Activated naive CD4-positive, alpha-beta T cell treated with anti-CD3 and anti-CD28 coated beads for 36 hours (primary cell): ENCODE results near the gene ST6GALNAC4. TPM values are rescaled to one million over a fixed set of nuclear protein-coding genes. Genes with fewer than 3 reads are reported as not detected.

Source experiments
- CTCF ChIA-PET: fragments of 350-600 bp; sonication (Branson Sonifier 250); formaldehyde crosslinking; loops from one replicate; lab custom pipeline; 2021; ENCODE audit warnings: antibody characterized with exemption; lab: Charles Lee
- DNase-seq: peaks from one replicate; pipeline ENCODE4 v3.0.0-alpha.2; 2020
- H3K27ac Mint-ChIP-seq: one replicate; pipeline ENCODE4 v1.8.0; 2021; ENCODE audit warnings: mild to moderate bottlenecking, mixed read lengths
- H3K27me3 Mint-ChIP-seq: one replicate; pipeline ENCODE4 v1.8.0; 2021; ENCODE audit warnings: low read depth, mixed read lengths
- H3K36me3 Mint-ChIP-seq: one replicate; pipeline ENCODE4 v1.8.0; 2021; ENCODE audit warnings: low read depth, mixed read lengths
- H3K4me1 Mint-ChIP-seq: one replicate; pipeline ENCODE4 v1.8.0; 2021; ENCODE audit warnings: low read depth, mixed read lengths
- H3K4me3 Mint-ChIP-seq: one replicate; pipeline ENCODE4 v1.8.0; 2021; ENCODE audit warnings: mild to moderate bottlenecking, moderate library complexity, mixed read lengths
- H3K9me3 Mint-ChIP-seq: one replicate; pipeline ENCODE4 v1.8.0; 2021; ENCODE audit warnings: mixed read lengths
- intact Hi-C: fragments of 100-400 bp; cut with micrococcal nuclease; formaldehyde crosslinking; loops from one replicate; pipeline ENCODE4 v1.15.1; 2023
- total RNA-seq, 2 experiments: library from RNA; stranded (reverse); gene quantifications; one replicate each; pipeline ENCODE4 v1.2.3, GENCODE V29; 2021

Gene ST6GALNAC4
- total RNA-seq, 2 experiments from 2014 or later = 22.3 to 24.6 TPM

DNA sequence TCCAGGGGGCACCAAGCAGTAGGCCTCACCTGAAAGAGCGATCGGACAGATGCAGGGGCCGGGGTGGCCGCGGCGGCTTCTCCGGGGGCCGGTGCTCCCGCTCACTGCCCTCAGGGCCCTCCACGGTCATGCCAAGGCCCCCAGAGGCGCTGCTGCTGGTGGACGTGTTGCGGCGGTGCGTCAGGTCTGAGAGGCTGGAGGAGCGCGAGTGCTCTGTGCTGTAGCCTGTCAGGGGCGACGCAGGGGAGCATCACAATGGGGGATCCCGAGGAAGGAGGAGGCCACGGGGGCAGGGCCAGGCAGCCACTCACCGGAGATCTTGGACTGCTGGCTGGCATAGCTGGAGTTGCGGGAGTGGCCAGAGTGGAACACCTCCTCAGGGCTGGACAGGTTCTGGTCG lies 28.5 kb upstream of the ST6GALNAC4 start:
- Mint-ChIP-seq H3K27me3 (no peaks in the 10 kb centered on the region), H3K36me3 (peaks cover 26% of the 10 kb centered on the region), H3K27ac (peak overlapping the region; percentile 46), H3K9me3 (no peaks in the 10 kb centered on the region), H3K4me1 (peaks cover 48% of the 10 kb centered on the region), H3K4me3 (no peak overlapping the region)
- DNase-seq = no peak
- intact Hi-C loops = no loop called here
- CTCF ChIA-PET = interaction anchor here (1.0 to 9.4 kb wide), 4 partner anchors 12 to 173 kb away, joined by 5 to 212 read pairs (median 98); partner anchors contain the start of gene EEIG1

DNA sequence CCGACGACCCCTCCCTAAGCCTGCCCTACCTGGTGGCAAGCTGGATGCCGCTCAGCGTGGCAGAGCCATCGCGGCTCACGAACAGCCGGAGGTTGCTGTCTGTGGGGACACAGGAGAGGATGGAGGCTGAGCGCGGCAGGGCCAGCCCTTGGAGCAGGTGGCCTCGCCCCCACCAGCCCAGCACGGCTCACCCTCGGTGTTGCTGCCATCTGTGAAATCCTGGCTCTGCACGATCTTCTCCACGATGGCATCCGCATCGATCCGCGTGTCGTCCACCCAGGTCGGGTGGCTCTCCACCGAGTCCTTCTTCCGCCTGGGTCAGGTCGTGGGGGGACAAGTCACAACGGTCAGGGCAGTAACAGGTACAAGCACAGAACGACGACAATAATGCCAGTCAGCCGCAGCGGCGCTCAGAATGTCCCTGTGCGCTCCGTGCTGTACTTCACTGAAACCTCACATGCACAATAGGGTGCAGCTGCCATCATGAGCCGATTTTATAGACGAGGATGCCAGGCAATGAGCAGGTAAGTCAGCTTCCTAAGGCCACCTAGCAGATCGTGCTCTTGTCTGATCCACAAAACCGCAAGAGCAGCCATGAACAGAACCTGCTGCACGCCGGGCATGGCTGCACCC lies 27.9 kb upstream of the ST6GALNAC4 start:
- Mint-ChIP-seq H3K4me3 (no peak overlapping the region), H3K36me3 (peaks cover 28% of the 10 kb centered on the region), H3K27me3 (no peaks in the 10 kb centered on the region), H3K9me3 (no peaks in the 10 kb centered on the region), H3K27ac (peak overlapping the region; percentile 46), H3K4me1 (peaks cover 43% of the 10 kb centered on the region)
- DNase-seq = no peak
- intact Hi-C loops = loop anchor here (5.0 kb wide), 1 partner anchor 33 kb away; no protein-coding TSS in a partner anchor
- CTCF ChIA-PET = interaction anchor here (0.6 to 9.4 kb wide), 19 partner anchors 12 to 246 kb away, joined by 3 to 212 read pairs (median 5); partner anchors contain the start of genes EEIG1 and NAIF1

DNA sequence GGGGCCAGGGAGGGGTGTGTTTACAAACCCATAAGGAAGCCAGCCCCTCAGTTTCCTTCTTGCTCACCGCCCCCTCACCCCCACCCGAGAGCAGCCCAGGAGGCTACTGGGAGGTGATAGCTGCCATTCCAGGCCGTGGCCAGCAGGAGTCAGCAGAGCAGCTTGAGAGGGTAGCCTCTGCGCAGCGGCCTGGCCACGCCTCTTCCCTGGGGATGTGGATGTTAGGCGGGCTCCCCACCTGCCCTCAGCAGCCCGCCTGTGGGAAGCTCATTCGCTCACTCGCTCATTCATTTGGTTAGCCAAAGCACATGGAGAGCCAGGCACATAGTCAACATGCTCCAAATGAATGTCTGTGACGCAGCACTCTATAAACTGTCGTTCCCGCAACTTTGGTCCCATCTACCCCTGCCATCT lies 26.9 kb upstream of the ST6GALNAC4 start:
- Mint-ChIP-seq H3K4me1 (peaks cover 37% of the 10 kb centered on the region), H3K27me3 (no peaks in the 10 kb centered on the region), H3K4me3 (no peak overlapping the region), H3K9me3 (no peaks in the 10 kb centered on the region), H3K27ac (peak overlapping the region; percentile 82), H3K36me3 (peaks cover 27% of the 10 kb centered on the region)
- intact Hi-C loops = loop anchor here (1.0 to 5.0 kb wide), 5 partner anchors 12 to 174 kb away; no protein-coding TSS in a partner anchor
- CTCF ChIA-PET = interaction anchor here (0.6 to 9.4 kb wide), 27 partner anchors 8 to 247 kb away, joined by 3 to 212 read pairs (median 5); partner anchors contain the start of genes EEIG1, NAIF1 and PIP5KL1
- DNase-seq = peak; percentile 89

DNA sequence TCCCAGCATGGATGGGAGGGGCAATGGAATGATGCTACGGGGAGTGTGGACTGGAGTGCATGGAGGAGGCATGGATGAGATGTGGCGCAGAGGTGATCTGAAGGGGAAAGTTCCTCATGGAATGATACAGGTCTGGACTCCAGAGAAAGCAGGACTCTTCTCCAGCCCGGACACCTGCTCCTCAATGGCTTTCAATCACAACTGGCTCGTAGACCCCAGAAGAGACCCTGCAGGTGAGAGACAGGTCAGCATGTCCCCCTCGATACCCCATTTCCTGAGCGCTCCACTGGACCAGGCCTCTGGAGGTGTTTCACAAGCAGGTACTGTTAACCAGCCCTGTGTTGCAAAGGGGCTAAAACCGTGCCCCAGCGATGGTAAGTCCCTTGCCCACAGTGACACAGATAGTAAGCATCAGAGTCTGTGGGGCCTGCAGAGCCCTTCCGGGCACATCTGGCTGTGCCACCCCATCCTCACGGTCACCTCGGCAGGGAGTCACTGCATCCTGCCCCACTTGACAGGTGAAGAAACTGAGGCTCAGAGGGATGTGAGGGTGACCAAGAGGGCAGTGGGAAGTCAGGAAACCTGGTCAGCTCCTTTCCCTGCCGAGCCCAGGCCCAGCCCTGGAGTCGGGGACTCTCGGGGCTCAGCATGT lies 26.3 kb upstream of the ST6GALNAC4 start:
- peaks cover 25% of the 10 kb centered on the region for H3K36me3 Mint-ChIP-seq
- H3K4me1 Mint-ChIP-seq = peaks cover 38% of the 10 kb centered on the region
- H3K9me3 Mint-ChIP-seq = no peaks in the 10 kb centered on the region
- peak; percentile 5 for DNase-seq
- H3K27me3 Mint-ChIP-seq = no peaks in the 10 kb centered on the region
- H3K27ac Mint-ChIP-seq = peak overlapping the region; percentile 59
- CTCF ChIA-PET = interaction anchor here (0.6 to 9.4 kb wide), 29 partner anchors 9 to 208 kb away, joined by 3 to 212 read pairs (median 5); partner anchors contain the start of genes EEIG1, PIP5KL1 and TOR2A
- intact Hi-C loops = loop anchor here (1.0 to 5.0 kb wide), 5 partner anchors 12 to 174 kb away; no protein-coding TSS in a partner anchor
- no peak overlapping the region for H3K4me3 Mint-ChIP-seq

DNA sequence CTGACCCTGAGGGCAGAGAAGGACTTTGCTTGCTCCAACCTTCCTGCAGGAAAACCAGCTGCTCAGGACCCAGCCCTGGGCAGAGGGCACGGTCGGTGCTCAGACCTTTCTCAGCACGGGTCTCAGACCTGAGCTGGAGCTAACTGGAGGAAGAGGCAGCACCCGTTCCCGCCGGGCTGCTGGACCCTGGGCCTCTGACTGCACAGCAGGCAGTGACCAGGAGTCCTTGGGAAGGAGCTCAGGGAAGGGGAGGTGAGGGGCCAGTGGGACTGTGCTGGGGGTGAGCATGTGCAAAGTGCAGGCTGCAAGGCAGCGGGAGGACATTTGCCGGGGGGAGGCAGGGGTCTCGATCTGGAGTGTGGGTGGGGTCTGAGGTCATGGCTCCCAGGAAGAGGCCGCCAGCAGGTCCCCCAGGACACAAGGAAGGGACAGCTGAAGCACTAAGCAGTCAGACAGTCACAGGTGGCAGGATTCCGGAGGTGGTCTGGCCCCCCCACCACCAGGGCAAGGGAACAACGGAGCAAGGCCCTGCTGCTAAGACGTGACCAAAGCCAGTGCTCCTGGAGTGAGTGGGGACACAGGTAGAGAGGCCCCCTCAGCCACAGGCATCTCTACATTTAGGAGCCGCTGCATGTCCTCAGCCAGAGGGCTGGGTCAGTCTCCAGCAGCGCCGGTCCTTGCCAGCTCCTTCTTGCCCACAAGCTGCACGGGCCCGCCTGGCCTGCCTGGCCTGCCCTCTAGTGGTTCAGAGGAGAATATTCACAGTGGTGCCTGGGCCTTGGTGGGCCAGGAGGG lies 25.6 kb upstream of the ST6GALNAC4 start:
- H3K9me3 Mint-ChIP-seq = no peaks in the 10 kb centered on the region
- H3K27me3 Mint-ChIP-seq = no peaks in the 10 kb centered on the region
- peak overlapping the region; percentile 59 for H3K27ac Mint-ChIP-seq
- H3K4me3 Mint-ChIP-seq = no peak overlapping the region
- peak; percentile 52 for DNase-seq
- intact Hi-C loops = loop anchor here (1.0 to 5.0 kb wide), 5 partner anchors 13 to 175 kb away; no protein-coding TSS in a partner anchor
- peaks cover 29% of the 10 kb centered on the region for H3K36me3 Mint-ChIP-seq
- CTCF ChIA-PET = interaction anchor here (0.6 to 9.4 kb wide), 25 partner anchors 9 to 208 kb away, joined by 3 to 212 read pairs (median 4); partner anchors contain the start of genes EEIG1, PIP5KL1 and TOR2A
- peaks cover 38% of the 10 kb centered on the region for H3K4me1 Mint-ChIP-seq

DNA sequence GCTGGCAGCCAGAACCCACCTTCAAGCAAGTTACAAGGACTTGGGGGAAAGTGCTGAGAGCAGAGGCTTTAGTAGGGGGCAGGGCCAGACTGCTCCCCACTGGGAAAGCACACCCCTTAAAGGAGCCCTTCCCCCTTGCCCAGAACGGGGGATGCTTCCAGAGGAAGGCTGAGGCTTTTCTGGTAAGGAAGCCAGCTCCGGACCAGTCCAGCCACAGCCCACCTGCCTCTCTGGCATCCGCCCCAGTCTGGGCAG lies 25.0 kb upstream of the ST6GALNAC4 start:
- Mint-ChIP-seq H3K9me3 (no peaks in the 10 kb centered on the region), H3K27me3 (no peaks in the 10 kb centered on the region), H3K27ac (no peak overlapping the region), H3K36me3 (peaks cover 31% of the 10 kb centered on the region), H3K4me1 (peaks cover 37% of the 10 kb centered on the region), H3K4me3 (no peak overlapping the region)
- intact Hi-C loops = loop anchor here (5.0 kb wide), 1 partner anchor 35 kb away; no protein-coding TSS in a partner anchor
- DNase-seq = no peak
- CTCF ChIA-PET = interaction anchor here (0.8 to 9.4 kb wide), 19 partner anchors 9 to 162 kb away, joined by 3 to 212 read pairs (median 5); partner anchors contain the start of genes EEIG1 and PIP5KL1

DNA sequence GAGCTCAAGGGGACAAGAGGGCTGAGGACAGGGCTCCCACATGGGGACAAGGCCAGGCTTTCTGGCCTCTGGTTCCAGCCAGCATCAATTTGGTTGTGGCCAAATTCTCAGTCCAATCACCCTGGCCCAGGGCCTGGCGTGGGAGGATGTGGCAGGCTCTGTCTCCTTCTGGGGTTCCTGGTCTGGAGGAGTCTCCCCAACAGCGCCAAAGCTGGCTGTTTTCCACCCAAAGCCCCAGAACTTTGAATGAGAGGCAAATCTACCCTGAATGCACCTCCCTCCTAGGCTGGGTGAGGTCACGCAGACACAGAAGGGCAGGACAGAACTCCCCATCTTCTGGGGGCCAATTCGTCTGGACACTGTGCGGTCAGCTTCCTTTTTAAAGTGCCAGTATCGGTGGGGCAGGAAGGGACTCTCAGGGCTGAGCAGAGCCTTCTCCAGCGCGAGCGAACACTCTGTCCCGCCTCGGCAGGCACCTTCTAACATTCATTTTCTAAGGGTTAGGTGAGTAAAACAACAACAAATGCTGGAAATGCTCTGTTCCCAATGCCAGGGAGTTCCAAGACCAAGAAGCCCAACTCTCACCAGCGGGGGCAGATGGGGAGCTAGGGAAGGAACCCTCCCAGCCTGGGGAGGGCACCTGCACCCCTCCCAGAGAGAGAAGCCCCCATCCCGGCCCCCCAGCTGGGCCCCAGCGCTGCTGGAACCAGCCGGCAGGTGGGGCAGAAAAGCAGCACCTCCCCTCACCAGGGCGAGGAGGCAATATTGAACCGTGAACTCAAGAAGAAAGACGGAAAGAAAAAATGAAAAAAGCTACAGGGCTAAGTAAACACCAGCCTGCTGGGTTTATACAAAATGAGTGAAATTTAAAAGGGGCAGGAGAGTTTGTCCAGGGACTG lies 24.5 kb upstream of the ST6GALNAC4 start:
- DNase-seq = no peak
- peaks cover 40% of the 10 kb centered on the region for H3K4me1 Mint-ChIP-seq
- H3K27ac Mint-ChIP-seq = no peak overlapping the region
- H3K4me3 Mint-ChIP-seq = no peak overlapping the region
- intact Hi-C loops = loop anchor here (5.0 kb wide), 1 partner anchor 36 kb away; no protein-coding TSS in a partner anchor
- H3K27me3 Mint-ChIP-seq = no peaks in the 10 kb centered on the region
- no peaks in the 10 kb centered on the region for H3K9me3 Mint-ChIP-seq
- peaks cover 35% of the 10 kb centered on the region for H3K36me3 Mint-ChIP-seq
- CTCF ChIA-PET = interaction anchor here (0.8 to 9.4 kb wide), 19 partner anchors 8 to 162 kb away, joined by 3 to 212 read pairs (median 5); partner anchors contain the start of genes EEIG1 and PIP5KL1

DNA sequence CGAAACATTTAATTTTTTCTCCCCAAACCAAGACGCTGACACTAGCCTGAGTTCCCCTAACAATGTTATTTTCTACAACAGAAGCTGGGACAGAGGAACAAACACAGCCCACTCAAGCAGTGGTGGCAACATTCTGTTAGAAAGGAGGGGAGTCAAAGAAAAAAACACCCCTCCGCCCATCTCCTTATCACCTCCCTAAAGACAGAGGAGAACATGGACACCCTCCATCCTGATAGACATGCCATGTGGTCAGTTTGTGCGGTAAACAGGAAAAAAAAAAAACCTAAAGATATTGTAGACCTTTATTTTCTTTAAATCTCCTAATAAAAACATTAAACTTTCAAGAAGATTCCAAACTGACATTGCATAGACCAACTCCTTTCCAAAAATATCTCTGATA lies 23.8 kb upstream of the ST6GALNAC4 start:
- no peak for DNase-seq
- intact Hi-C loops = loop anchor here (5.0 kb wide), 1 partner anchor 37 kb away; no protein-coding TSS in a partner anchor
- Mint-ChIP-seq H3K4me3 (no peak overlapping the region), H3K9me3 (no peaks in the 10 kb centered on the region), H3K36me3 (peaks cover 38% of the 10 kb centered on the region), H3K27me3 (no peaks in the 10 kb centered on the region), H3K4me1 (peaks cover 47% of the 10 kb centered on the region), H3K27ac (peak overlapping the region; percentile 26)
- CTCF ChIA-PET = interaction anchor here (1.0 to 9.4 kb wide), 5 partner anchors 10 to 99 kb away, joined by 3 to 212 read pairs (median 75); partner anchors contain the start of genes EEIG1 and PIP5KL1

DNA sequence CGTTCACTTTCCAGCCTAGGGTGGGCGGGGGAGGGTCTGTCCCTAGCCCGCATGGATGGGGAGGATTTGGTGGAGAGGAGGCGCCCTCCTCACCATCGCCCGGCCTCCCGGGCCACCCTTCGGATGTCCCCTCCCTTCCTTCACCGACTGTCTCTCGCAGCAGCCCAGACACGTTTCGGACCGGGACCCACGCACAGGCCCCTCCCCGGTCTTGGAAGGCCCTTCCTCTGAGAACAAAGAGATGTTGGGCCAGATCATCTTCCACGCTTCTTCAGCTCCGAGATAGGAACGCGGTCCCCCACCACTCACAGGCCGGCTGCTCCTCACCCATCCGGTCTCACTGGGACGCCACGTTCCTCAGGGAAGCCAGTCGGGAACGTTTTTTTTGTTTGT lies 21.5 kb upstream of the ST6GALNAC4 start:
- no peak for DNase-seq
- Mint-ChIP-seq H3K27ac (peak overlapping the region; percentile 79), H3K4me3 (peak overlapping the region; percentile 47), H3K9me3 (no peaks in the 10 kb centered on the region), H3K36me3 (peaks cover 41% of the 10 kb centered on the region), H3K27me3 (no peaks in the 10 kb centered on the region), H3K4me1 (peaks cover 45% of the 10 kb centered on the region)
- CTCF ChIA-PET = interaction anchor here (0.9 to 9.4 kb wide), 4 partner anchors 14 to 95 kb away, joined by 3 to 212 read pairs (median 98); partner anchors contain the start of gene EEIG1
- intact Hi-C loops = no loop called here

DNA sequence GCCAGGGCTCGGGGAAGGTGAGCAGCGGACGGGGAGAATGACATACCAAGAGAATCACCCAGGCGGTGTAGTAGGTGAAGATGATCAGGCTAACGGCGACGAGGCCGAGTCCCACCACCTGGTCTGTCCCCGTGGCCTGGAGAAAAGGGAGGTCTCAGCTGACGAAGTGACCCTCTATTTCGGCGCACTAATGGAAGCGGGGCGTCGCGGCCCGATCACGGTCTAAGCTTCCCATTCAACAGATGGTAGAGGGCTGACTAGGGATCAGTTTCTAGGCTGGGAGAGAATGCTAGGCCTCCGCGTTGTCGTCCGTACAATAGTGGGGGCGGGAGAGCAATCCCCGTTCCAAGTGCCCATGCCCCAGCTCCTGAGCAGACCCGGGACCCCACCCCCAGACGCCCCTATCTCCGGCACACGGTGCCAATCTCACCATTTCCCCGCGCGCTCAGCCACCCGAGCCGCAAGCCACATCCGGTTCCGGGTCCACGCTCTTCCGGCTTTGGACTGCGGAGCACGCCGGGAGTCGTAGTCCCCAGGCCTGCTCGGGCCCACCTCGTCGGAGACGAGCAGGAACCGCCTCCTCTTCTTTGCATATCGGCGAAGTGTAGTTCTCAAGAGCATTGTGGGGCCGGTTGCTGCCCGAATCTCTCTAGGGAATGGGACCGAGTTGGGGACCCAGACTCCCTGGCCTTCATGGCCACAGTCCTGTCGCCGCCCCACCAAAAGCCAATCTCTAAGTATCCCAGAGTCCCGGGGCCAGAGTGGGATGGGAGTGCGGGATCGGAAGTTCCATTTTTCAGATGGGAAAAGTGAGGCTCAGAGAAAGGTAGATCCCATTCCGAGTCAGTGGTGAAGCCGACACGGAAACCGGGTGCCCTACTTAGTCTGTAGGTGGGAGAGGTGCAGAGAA lies 20.8 kb upstream of the ST6GALNAC4 start, which contains the start of gene DPM2:
Gene DPM2 (minus strand): TSS at position 467 of the 910 bp plus-strand sequence. CDS start 34 bp downstream, at position 433.
- Mint-ChIP-seq H3K27ac (peak within 1 kb of the TSS; percentile 96), H3K4me3 (peak within 1 kb of the TSS; percentile 100), H3K27me3 (no peaks in the 10 kb centered on the region), H3K4me1 (peaks cover 43% of the 10 kb centered on the region), H3K36me3 (peaks cover 41% of the 10 kb centered on the region), H3K9me3 (no peaks in the 10 kb centered on the region)
- DNase-seq = peak; percentile 87
- CTCF ChIA-PET = interaction anchor here (1.5 to 7.5 kb wide), 3 partner anchors 16 to 98 kb away, joined by 3 to 75 read pairs (median 14); partner anchors contain the start of gene EEIG1
- intact Hi-C loops = loop anchor here (2.0 kb wide), 2 partner anchors 17 to 191 kb away; no protein-coding TSS in a partner anchor
